Kidney (tissue), 14 donors: ENCODE data around the gene CIRBP. TPM values are rescaled to one million over a fixed set of nuclear protein-coding genes. Genes with fewer than 3 reads are reported as not detected.
"Not testable (repeated sequence)": the region's sequence is repeated elsewhere in the genome, so short reads cannot be mapped to it uniquely, and the experiment has no call there.

Source experiments
- DNase-seq, 5 donors: peaks; one replicate each; pipeline ENCODE4 v3.0.0-alpha.2; 2013 to 2020
- FAIRE-seq: peaks from 2 replicates; lab custom pipeline; 2012; peaks lifted over from hg19 to GRCh38; lab: Jason Lieb, UNC
- H3K27ac ChIP-seq, 2 donors: one replicate each; pipeline ENCODE4 v1.7.0; 2013; ENCODE audit warnings: low read depth in 2 of 2, low read length in 2 of 2, inconsistent platforms in 1 of 2
- H3K27me3 ChIP-seq: one replicate; pipeline ENCODE4 v1.7.1; 2013; ENCODE audit warnings: low read length, inconsistent platforms; ENCODE audit not compliant: control insufficient read depth, insufficient read depth
- H3K36me3 ChIP-seq, 3 donors: one replicate each; pipeline versions ENCODE4 v1.7.0 to v1.7.1; 2013; ENCODE audit warnings: low read length in 3 of 3, control low read depth in 1 of 3, inconsistent platforms in 1 of 3; ENCODE audit not compliant: insufficient read depth in 3 of 3, control insufficient read depth in 2 of 3
- H3K4me1 ChIP-seq, 3 donors: one replicate each; pipeline versions ENCODE4 v1.7.0 to v1.7.1; 2013; ENCODE audit warnings: low read length in 3 of 3, inconsistent platforms in 1 of 3, low read depth in 1 of 3; ENCODE audit not compliant: control insufficient read depth in 2 of 3, insufficient read depth in 2 of 3
- H3K4me3 ChIP-seq, 3 donors: one replicate each; pipeline versions ENCODE4 v1.7.0 to v1.8.1; 2013; ENCODE audit warnings: low read length in 3 of 3, control low read depth in 1 of 3, inconsistent platforms in 1 of 3
- H3K9ac ChIP-seq, 3 donors: one replicate each; pipeline versions ENCODE4 v1.7.0 to v1.7.1; 2013; ENCODE audit warnings: low read length in 3 of 3, control low read depth in 1 of 3, inconsistent platforms in 1 of 3
- H3K9me3 ChIP-seq, 3 donors: one replicate each; pipeline versions ENCODE4 v1.7.0 to v1.7.1; 2013; ENCODE audit warnings: low read length in 3 of 3, control low read depth in 1 of 3, inconsistent platforms in 1 of 3; ENCODE audit not compliant: control insufficient read depth in 2 of 3, insufficient read depth in 1 of 3
- CTCF ChIP-seq: IDR thresholded peaks from 3 replicates; pipeline ENCODE4 v1.5.1; 2012; ENCODE audit warnings: mild to moderate bottlenecking, moderate library complexity, borderline replicate concordance; ENCODE audit not compliant: insufficient read depth; ENCODE audit errors: extremely low read depth
- intact Hi-C: fragments of 100-400 bp; cut with DNase I; formaldehyde crosslinking; loops from one replicate; pipeline ENCODE4 v1.11.1; 2022
- polyA plus RNA-seq: library from polyadenylated mRNA; stranded (reverse); fragments of 350-450 nt; fragmentation: Illumina TruSeq; extraction: RNeasy Lipid Tissue Mini Kit (QIAGEN cat#74804); gene quantifications from one replicate; pipeline ENCODE4 v1.2.3, GENCODE V29; 2014; ENCODE audit warnings: low read depth, low replicate concordance; ENCODE audit not compliant: insufficient read depth
- total RNA-seq: library from RNA; stranded (reverse); fragmentation: NEBNext Ultra II Directional; extraction: Animal tissue kit (Norgen Biotek cat#: 25700); gene quantifications from one replicate; pipeline ENCODE4 v1.2.1, GENCODE V29; 2021
- donor health status: control.
- donor health status: control.
- donor health status: control.
- donor health status: control.
- donor health status: control.
- donor health status: DM: yes; HTN: yes; CAD: no.
- donor health status: Normal renal cell carcinoma (clear cell type).

CIRBP gene
- total and polyA plus RNA-seq, 2 donors from 2014 or later = 408 to 533 TPM

- Histone ChIP-seq H3K9me3 (no peaks in the 10 kb centered on the region), H3K4me1 (no peaks in the 10 kb centered on the region), H3K4me3 (no peak overlapping the region), H3K36me3 (no peaks in the 10 kb centered on the region), H3K9ac (no peak overlapping the region), H3K27ac (no peak overlapping the region), H3K27me3 (peaks cover 4% of the 10 kb centered on the region)
- DNase-seq (no peak), FAIRE-seq (no peak)
- no peak for TF ChIP-seq CTCF
- intact Hi-C loops = no loop called here
Measured at GRCh38 chr19:1316466-1316865, 47.3 kb downstream of the CIRBP start.

- peaks cover 4% of the 10 kb centered on the region for H3K27me3 ChIP-seq
- TF ChIP-seq CTCF = no peak
- H3K9me3 ChIP-seq = no peaks in the 10 kb centered on the region
- FAIRE-seq (no peak), DNase-seq (no peak)
- H3K27ac ChIP-seq = no peak overlapping the region
- H3K4me1 ChIP-seq = no peaks in the 10 kb centered on the region
- no peak overlapping the region for H3K4me3 ChIP-seq
- no peak overlapping the region for H3K9ac ChIP-seq
- H3K36me3 ChIP-seq = no peaks in the 10 kb centered on the region
- intact Hi-C loops = no loop called here
Measured at GRCh38 chr19:1317274-1318003, 48.3 kb downstream of the CIRBP start.

- Histone ChIP-seq H3K27me3 (peaks cover 4% of the 10 kb centered on the region), H3K9ac (no peak overlapping the region), H3K4me3 (no peak overlapping the region), H3K9me3 (no peaks in the 10 kb centered on the region), H3K36me3 (no peaks in the 10 kb centered on the region), H3K27ac (no peak overlapping the region), H3K4me1 (no peaks in the 10 kb centered on the region)
- intact Hi-C loops = no loop called here
- no peak for FAIRE-seq
- DNase-seq = no peak
- no peak for TF ChIP-seq CTCF
Measured at GRCh38 chr19:1318678-1319471, 49.7 kb downstream of the CIRBP start.

GRCh38 chr19:1320282-1320650 lies 51.1 kb downstream of the CIRBP start:
- H3K4me1 ChIP-seq, H3K27me3 ChIP-seq, H3K27ac ChIP-seq, FAIRE-seq, H3K9ac ChIP-seq, H3K36me3 ChIP-seq, intact Hi-C loops, H3K4me3 ChIP-seq, H3K9me3 ChIP-seq, DNase-seq: not testable (repeated sequence)
